Measurements from ENCODE around the gene SPEF2.

DNA sequence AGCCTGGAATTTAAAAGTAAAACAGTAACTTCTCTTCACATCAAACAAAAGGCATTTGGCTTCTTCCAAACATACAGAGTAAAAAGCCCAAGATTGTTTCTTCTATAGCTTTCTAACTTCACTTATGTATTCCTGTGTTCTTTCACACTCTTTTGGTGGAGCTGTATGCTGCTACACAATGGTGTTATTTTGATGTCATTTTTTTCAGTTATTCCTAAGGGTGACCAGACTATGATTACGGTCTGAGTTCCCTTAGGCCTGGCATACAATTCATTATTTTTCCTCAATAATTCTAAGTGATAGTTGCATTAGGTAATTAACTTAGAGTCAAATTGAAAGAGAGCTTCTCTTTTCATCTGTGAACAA, 172.8 kb downstream of the SPEF2 start:
- TF ChIP-seq, protein P1, sequence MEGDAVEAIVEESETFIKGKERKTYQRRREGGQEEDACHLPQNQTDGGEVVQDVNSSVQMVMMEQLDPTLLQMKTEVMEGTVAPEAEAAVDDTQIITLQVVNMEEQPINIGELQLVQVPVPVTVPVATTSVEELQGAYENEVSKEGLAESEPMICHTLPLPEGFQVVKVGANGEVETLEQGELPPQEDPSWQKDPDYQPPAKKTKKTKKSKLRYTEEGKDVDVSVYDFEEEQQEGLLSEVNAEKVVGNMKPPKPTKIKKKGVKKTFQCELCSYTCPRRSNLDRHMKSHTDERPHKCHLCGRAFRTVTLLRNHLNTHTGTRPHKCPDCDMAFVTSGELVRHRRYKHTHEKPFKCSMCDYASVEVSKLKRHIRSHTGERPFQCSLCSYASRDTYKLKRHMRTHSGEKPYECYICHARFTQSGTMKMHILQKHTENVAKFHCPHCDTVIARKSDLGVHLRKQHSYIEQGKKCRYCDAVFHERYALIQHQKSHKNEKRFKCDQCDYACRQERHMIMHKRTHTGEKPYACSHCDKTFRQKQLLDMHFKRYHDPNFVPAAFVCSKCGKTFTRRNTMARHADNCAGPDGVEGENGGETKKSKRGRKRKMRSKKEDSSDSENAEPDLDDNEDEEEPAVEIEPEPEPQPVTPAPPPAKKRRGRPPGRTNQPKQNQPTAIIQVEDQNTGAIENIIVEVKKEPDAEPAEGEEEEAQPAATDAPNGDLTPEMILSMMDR (IDR thresholded peaks at IDR 0.05; ENCODE audit: low read length) = no peak
- TF ChIP-seq EZH2 (IDR thresholded peaks at IDR 0.05; ENCODE audit: borderline replicate concordance, low read length) = no peak
